GM19035 (cell line): ENCODE data around the gene HMCN1.
A peak's percentile ranks its signal among the peaks of the same experiment; 100 is the strongest.
"Not testable (repeated sequence)": the region's sequence is repeated elsewhere in the genome, so short reads cannot be mapped to it uniquely, and the experiment has no call there.

Experiments
- ATAC-seq: cut with Tn5 transposase; IDR thresholded peaks from one replicate; pipeline ENCODE4 v1.9.1; 2021; ENCODE audit not compliant: unreplicated experiment

HMCN1 gene

DNA sequence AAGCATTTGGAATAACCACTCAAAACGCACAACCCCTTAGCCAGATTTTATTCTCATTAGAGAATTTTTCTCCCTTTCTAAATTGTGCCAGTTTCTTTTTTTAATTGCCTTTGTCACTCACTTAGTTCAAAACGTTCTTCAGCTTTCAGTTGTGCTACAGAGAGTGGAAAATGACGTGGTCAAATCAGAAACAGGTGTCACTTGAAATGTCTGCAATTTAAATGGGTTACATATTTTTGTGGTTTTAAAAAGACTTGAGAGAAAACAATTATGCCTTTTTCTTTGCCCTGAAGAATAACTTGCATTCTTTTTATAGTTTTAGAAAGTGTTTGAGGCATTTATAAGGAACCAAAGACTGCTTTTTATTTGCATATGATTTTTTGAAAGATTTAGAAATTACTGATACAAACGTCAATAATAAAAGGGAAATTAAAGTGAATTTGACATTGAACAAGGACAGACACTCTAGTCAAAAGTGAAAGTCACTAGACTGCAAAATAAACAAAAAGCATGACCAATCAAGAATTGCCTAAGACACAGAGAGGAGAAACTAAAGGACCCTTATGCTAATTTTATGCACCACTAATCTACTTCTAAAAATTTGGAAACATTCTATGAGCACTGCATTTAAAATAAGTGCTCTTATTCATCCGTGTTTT is 449.9 kb downstream of the HMCN1 start:
- ATAC-seq, result no peak

DNA sequence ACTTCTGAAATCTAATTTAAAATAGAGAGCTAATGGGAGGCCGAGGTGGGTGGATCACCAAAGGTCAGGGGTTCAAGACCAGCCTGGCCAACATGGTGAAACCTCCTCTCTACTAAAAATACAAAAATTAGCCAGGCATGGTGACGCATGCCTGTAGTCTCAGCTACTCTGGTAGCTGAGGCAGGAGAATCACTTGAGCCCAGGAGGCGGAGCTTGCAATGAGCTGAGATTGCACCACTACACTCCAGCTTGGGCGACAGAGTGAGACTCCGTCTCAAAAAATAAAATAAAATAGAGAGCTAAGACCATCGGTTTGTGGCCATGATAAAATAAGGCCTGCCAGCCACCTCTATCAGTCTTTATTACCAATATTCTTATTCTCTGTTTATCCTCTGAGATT is 452.1 kb downstream of the HMCN1 start:
- not testable (repeated sequence) for ATAC-seq

DNA sequence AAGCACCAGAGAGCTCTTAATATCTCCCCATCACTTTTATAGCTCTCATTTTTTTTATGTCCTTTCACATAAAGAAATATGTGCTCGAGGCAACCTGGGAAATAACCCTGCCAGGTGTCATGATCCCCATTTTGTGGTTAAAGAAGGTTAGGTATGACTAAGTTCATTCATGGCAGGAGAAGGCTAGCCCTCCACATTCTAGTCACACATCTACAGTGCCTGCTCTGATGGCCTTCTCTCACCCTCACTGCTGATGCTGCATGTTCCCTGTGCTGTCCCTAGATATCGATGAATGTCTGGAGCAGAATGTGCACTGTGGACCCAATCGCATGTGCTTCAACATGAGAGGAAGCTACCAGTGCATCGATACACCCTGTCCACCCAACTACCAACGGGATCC is 453.4 kb downstream of the HMCN1 start:
- no peak for ATAC-seq

DNA sequence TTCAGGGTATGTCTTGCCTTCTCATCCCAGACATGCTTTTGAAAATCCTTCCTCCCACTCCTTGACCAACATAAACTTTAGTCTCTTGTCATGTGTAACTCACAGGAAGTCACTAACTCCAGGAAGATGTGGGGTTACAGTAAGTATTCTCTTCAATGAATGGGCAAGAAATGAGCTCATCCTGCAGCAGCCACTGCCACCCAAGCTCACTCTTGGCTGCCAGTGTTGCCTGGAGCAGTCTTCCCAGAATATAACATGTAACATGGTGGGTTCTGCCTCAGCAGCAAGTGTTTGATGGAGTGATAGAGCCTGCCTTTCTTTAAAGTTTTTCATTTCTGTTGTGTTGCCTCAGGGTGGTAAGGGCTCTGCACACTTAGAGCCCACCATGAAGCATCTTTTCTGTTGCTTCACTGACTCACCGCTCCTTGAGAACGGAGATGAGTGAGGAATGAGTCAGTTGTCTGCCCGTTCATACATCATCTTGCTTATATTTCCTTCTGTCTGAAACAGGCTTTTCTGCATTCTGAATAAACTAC is 453.9 kb downstream of the HMCN1 start:
- ATAC-seq, result no peak

DNA sequence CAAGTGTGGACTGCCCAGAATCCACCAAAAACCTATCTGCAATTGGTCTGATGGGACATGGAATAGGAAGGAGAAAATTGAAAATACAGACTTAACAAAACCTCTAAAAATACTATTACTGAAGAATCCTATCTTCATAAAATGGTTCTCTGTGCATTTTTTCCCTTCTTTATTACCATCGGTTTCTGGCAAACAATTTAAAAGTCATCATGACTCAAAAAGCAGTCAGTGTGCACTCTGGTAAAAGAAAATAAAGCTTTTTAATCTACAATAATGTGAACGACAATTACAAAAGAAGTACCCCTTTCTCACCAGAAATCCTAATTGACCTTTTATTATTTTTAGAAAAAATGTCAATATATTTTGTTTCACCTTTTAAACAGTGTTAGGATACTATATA is 454.5 kb downstream of the HMCN1 start:
- ATAC-seq, result no peak

DNA sequence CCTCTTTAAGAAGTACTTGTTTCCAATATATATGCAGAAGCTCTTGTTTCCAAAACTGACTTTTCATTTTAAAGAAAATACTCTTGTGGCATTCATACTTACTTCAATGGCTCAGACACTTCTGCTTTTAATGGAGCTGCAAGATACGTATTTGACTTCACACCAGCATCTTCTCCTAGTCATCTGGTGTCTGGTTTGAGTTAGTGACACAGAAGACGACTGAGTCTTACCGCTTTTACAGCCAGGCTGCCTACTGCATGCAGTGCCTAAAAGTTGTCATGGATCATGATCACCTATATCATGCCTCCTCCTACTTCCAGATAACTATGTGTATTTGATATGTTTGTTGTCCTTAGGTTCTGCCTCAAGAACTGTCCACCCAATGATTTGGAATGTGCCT is 455.0 kb downstream of the HMCN1 start:
- no peak for ATAC-seq

DNA sequence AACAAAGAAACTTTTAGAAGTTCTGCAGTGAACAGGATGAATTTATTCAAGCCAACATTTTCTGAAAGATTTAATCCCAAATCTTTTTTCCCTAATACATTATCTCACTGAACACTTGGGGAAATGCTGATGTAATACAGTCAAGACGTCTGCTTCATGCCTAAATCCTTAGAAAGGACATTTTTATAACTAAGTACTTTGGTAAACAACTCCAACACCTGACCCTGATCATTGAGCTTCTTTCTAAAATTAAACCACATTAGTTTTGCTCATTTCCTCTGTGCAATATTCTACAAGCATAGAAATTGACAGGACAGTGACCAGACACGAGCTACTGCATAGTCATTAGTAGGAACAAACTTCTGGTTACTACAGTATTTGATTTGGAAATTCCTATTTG is 457.3 kb downstream of the HMCN1 start:
- no peak for ATAC-seq

DNA sequence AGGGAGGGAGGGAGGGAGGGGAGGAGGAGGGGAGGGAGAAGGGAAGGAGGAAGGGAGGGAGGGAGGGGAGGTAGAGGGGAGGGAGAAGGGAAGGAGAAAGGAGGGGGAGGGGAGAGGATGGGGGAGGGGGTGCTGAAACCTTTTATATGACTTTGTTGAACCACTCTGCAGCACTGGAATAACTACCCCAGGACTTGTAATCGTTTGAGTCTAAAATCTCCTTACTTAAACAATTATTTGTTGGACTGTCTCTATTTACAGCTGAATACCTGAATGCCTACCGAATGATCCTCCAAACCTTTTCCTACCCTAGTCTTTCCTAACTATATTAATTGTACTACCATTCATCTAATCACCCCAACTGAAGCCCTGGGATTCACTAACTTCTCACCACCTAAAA is 459.0 kb downstream of the HMCN1 start:
- ATAC-seq, result no peak

DNA sequence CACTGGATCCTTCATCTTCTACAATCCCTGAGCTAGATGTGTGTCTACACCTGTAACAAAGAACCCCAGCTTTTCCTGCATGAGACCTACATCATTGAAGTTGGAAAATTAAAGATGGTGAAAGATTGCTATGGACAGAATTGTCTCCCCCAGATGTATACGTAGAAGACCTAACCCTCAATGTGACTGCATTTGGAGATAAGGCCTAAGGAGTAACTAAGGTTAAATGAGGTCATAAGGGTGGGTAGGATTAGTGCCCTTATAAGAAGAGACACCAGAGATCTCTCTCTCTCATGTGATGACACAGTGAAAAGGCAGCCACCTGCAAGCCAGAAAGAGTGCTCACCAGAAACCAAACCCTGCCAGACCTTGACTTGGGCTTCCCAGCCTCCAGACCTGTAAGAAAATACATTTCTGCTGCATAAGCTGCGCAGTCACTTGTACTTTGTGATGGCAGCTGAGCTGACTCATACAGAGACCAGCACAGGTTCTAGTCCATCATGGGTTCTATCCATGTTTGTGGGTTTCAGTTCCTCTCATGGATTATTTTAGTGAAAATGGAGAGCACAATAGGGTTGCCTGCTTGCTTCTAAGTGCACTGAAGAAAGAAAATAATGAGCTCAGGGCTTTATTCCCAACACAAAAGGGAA is 460.0 kb downstream of the HMCN1 start:
- peak; percentile 83 for ATAC-seq

DNA sequence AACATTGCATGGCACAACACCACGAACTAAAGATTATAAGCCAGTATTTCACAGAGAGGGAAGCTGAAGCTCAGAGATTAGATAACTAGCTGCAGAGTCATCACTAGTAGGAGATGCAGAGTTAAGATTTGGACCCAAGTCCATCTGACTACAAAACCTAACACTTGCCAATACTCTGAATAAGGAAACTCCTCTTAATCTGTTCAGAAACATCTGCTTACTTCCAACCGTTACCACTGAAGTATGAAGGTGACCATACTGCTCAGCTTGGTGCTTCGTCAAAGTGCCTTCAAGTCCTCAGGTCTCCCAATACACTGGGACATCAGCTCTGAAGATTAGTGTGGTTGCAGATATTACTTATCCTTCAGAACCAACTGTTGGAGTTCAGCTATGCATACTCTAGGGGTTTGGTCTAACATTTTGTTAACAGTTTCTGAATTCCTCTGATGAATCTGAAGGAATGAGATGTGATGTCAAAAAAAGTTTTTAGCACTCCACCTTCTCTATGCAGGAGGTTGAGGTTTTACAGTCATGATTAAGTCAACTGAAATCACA is 461.3 kb downstream of the HMCN1 start:
- no peak for ATAC-seq

DNA sequence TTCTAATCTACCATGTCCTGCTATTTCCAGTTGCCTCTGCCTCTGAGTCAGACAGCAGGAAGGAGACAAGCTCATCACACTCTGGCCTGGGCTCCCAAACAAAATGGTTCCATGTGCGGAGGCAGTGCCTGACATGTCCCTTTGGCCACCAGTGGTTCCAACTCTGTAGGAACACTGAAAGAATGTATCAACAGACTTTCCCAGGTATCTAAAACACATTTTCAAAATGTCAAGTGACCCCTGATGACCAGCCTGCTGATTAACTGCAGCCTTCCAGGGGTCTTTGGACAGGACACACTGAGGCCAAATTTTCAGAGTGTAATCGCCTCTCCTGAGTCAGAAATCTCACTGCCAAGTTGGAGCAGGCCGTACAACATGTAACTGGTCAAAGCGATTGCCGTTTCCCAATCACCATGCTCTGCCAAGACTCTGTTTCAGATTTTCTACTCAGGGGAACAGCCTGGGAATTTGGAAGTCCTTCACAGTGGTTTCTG is 468.1 kb downstream of the HMCN1 start:
- no peak for ATAC-seq

DNA sequence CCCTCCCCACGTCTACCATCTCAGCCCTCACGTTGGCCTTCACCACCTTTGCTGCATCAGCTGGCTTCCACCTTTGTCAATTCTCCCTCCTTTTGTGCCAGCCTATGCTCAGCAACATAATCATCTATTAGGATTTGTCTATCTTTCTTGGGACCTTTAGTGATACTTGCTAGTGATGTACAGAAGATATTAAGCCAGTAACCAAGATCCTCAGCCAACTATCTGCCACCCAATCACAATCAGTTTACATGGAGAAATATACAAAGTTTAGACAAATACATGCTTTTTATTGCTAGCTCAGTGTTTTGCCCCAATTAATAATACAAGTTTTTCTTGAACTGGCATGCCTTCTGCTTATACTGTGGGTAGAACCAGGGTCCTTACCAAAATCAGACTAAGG is 468.6 kb downstream of the HMCN1 start:
- ATAC-seq, result no peak

DNA sequence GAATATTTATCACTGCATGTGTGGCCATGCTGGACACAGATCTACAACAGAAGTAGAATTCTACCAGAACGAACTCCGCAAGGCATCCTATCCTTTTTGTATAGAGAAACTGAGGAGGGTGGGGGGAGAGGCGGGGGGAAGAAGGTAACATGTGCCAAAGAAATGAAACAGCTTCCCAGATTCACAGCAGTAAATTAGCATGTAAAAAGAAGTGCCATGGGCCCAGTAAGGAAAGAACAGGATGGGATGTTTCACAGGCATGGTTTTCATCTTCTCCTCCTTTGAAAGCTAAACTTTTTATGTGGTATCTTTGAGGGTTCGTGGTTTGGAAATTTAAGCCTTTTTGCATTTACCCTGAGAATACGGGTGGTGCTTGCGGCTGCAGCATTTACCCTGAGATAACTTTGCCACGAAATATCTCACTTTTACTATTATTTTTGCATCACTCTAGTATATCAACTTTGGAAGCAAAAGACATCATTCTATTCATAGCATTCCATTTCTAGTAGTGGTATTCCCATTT is 471.9 kb downstream of the HMCN1 start:
- ATAC-seq, result no peak

DNA sequence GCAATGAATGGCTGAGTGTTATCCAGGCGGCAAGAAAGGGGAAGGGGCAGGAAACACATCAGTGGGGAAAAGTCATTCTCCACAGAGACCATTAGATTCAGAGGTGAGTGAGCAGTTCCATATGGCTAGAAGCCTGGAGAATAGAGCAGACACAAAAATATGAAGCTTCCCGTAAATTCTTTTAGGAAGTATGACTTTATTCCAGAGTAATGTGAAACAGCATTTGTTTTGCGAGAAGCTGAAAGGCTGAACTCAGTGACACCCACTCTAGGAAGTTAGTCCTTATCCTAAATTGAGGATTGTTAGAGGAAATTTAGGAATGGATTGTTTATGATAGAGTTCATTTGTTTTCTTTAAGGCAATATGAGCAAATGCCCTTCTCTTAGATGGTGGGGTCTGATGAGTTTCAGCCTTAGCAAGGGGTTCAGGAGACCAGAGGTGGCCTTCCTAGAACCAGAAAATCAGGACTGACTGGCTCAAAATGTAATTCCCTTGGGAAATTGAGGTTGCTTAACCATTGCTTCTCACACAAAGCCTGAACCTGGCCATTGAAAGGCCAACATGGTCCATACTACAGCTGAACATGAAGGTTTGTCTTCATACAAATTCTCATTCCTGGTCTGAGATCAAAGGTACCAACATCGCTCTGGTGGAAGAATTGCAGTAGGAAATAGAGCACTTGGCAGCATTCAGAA is 473.3 kb downstream of the HMCN1 start:
- no peak for ATAC-seq

DNA sequence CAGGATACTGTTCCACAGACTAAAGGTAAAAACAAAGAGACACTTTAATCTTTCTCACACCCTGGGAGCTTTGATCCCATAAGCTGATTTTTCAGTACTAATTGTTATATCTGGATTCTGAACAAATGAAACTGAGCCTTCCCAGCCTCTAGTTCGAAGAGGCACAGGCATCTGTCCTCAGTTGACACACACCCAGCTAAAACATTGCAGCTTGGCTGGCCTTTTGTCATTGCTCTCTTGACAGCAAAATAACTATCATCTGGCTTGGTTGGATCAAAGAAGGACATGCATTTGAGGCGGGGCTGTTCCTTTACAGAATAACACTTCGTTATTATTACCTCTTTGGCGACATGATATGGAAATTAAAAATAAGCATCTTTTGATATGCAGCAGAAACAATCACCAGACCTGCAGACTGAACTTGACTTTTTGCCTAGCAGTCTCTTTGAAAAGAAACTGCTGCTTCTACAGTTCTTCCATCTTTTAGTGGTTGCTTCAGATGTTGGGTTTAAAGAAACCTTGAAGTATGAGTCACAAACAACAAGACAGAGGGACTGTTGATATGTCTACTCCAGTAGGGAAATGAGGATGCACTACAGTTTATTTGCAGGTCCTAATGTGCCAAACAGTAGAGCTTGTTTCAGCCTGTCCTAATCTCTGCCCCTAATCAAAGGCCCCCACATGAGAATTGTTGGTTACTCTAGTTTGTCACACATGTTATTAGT is 474.4 kb downstream of the HMCN1 start:
- ATAC-seq, result no peak

DNA sequence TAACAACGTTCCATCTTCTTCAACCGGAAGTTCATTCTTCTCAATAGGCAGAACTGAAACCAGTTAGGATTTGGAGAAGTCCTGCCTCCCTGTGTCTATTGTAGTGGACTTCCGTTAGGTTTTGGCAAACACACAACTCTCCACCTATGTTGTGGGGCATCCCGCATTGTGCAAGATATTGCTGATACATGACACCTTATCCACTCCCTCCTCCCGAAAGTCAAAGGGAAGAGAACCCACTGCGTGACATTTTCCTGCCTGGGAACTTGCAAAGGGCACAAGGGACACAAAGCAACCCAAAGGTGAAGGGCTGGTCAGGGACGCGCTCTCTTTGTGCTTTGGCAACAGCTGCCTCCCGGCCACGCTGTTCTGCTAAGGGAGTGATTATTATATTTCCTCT is 476.1 kb downstream of the HMCN1 start:
- ATAC-seq, result no peak

DNA sequence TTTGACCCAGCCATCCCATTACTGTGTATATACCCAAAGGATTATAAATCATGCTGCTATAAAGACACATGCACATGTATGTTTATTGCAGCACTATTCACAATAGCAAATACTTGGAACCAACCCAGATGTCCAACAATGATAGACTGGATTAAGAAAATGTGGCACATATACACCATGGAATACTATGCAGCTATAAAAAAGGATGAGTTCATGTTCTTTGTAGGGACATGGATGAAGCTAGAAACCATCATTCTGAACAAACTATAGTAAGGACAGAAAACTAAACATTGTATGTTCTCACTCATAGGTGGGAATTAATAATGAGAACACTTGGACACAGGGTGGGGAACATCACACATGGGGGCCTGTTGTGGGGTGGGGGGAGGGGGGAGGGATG is 477.4 kb downstream of the HMCN1 start:
- not testable (repeated sequence) for ATAC-seq

DNA sequence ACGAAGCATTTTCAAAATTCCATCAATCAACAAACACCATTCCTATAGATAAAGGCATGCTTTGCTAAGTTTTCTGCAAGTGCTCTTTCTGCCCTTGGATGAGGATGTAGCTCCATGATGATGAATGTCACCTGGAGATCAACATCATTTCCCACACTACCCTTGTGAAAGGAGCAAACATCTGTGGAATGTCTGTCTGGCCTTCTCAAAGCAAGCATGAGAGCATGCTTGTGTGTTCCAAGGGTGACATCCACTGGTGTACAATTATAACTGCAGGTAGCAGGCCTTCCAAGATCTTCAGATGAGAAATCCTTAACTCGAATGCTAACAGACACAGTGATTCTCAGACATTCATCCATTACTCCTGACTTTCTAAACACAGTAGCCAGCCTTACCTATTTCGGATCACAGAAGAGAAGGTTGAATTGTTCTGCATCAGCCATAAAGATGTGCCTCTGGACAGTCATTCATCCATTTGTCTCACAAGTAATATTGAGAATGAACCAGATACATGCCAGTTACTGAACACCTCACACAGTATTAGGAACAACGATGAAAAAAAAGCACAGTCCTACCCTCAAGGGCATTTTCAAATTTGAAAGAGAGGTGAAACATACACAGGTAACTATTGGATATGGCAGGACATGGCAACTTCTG is 478.5 kb downstream of the HMCN1 start:
- ATAC-seq, result peak; percentile 96

DNA sequence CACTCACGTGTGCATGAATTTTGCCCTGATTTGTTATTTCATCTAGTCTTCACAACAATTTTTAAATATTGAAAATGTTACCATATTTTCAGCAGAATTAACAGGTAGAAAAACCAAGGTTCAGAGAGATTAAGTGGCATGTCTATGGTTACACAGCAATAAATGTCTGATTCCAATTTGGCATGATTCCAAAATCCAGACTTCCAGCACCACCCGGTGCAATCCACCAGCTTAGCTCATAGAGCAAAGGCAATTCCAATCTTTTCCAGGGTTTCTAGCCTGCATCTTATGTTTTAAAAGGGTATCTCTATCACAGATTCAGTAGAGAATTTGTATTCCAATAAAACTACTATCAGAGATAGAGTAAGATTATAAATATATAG is 479.0 kb downstream of the HMCN1 start:
- ATAC-seq, result no peak

DNA sequence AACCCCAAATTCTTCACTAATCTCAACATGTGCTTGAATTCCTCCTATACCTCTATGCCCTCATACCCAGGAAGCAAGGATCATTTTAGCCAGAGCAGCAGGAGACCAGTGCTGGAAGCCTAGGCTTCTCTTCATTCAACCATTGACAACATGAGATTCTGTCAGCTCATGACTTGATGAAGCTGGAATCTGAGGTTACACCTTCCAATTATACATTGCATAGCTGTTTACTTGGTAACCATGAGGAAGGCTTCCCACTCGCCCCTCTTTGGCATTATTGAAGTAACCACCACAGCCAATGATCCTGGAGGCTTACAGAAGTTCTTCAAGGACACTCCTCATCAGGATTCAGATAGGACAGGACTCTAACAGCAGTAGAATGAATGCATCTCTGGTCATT is 480.6 kb downstream of the HMCN1 start:
- no peak for ATAC-seq
